HG02981 (cell line): ENCODE results near the gene ACOXL.

ENCODE experiments used
- ATAC-seq: cut with Tn5 transposase; IDR thresholded peaks from one replicate; pipeline ENCODE4 v1.9.1; 2021; ENCODE audit warnings: mild to moderate bottlenecking, moderate library complexity; ENCODE audit not compliant: unreplicated experiment

The ACOXL gene

GRCh38 chr2:110993557-110994231, 261.3 kb downstream of the ACOXL start:
- ATAC-seq: no peak

GRCh38 chr2:110994250-110994961, 262.0 kb downstream of the ACOXL start:
- ATAC-seq: no peak

DNA sequence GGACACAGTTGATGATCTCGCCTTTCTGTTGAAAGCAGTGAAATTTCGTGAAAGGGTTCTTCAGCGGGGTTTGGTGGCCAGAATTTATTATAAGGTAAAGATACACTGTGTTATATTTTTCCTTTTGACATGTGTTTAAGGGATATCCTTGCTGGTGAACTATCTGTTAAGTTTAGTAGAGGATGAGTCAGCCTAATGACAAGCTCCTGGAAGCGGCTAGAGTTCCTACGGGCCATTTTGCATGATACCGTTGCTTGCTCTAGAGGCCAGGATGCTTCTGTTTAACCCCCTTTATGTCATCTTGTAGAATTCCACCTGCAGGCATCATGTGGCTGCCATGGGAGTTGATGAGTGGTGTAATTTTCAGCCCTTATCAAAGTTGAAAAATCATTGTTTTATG, 263.5 kb downstream of the ACOXL start:
- ATAC-seq: no peak

DNA sequence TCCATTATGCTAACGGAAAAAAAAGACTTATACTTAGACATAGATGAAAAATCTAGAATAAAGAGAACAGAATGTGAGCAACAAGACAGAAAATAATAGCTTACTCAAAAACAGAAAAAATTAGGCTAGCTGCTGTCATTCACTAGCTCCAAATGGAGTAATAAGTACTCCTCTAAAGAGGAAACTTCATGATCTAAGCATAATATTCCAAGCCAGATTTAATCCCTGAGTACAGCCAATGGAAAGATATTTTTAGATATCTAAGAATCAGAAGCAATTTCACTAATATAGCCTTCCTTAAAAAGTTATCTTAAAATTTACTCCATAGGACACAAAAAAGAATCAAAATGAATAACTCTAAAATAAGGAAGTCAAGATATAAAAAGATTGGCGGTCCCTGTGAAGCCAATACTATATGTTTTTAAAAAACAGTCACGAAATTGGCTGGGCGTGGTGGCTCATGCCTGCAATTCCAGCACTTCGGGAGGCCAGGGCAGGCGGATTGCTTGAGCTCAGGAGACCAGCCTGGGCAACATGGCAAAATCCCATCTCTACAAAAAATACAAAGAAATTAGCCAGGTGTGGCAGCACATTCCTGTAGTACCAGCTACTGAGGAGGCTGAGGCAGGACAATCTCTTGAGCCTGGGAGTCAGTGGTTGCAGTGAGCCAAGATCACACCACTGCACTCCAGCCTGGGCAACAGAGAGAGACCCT, 265.1 kb downstream of the ACOXL start:
- ATAC-seq: no peak

- no peak for ATAC-seq
These were observed 265.9 kb downstream of the ACOXL start for GRCh38 chr2:110998311-110998710.

DNA sequence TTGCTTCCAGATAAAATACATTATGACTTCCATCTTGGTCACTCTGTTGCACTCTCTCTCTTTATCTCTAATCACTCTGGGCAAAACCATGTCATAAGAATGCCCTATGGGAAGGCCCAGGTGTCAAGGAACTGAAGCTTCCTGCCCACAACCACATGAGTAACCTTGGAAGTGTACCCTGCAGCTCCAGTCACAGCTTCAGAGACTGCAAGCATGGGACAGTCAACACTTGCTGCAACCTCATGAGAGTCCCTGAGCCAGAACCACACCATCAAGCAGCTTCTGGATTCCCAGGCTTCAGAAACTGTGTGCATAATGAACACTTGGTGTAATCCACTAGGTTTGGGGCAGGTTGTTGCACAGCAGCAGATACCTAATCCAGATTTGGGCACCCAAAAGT, 267.3 kb downstream of the ACOXL start:
- ATAC-seq: no peak

- no peak for ATAC-seq
These were observed 272.9 kb downstream of the ACOXL start for GRCh38 chr2:111005307-111005706.

- no peak for ATAC-seq
These were observed 273.4 kb downstream of the ACOXL start for GRCh38 chr2:111005821-111006220.

DNA sequence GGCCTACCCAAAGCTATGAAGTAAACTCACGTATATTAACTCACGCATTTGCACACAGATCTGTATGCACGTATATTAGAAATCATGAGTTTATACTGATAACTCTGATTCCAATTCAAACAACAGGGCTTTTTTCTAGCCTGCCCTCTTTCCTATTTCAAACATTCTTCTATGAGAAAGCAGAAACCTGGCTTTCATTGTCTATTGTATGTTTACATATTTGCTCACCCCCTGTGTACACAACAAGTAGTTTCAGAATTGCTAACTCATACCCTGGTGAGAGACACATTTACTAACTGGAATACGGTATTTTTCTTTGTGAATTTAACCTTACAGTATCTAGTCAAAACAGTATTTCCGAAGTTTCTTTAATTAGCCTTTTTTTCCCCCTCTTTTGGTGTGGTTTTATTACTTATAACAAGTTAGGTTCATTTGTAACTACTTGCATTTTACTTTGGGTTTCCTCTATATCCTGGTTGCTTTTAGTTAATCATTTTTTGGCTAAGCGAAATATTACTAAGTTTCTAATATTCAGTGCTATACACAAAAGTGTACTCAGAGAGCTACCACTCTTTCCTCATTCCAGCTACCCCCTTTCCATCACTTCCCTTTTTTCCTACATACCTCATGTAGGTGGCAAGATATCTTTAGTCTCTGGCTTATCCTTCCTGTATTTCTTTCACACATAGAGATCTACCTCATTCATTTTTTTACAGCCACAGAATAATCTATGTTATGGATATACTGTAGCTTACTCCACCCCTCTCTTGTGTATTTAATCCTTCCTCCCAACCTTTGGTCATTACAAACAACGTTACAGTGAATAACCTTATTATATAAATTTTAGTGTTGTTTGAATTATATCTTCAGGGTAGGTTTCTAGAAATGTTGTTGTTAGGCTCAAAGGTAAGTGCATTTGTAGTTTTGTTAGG, 275.6 kb downstream of the ACOXL start:
- no peak for ATAC-seq

- ATAC-seq: no peak
These were observed 278.8 kb downstream of the ACOXL start for GRCh38 chr2:111011218-111011617.

DNA sequence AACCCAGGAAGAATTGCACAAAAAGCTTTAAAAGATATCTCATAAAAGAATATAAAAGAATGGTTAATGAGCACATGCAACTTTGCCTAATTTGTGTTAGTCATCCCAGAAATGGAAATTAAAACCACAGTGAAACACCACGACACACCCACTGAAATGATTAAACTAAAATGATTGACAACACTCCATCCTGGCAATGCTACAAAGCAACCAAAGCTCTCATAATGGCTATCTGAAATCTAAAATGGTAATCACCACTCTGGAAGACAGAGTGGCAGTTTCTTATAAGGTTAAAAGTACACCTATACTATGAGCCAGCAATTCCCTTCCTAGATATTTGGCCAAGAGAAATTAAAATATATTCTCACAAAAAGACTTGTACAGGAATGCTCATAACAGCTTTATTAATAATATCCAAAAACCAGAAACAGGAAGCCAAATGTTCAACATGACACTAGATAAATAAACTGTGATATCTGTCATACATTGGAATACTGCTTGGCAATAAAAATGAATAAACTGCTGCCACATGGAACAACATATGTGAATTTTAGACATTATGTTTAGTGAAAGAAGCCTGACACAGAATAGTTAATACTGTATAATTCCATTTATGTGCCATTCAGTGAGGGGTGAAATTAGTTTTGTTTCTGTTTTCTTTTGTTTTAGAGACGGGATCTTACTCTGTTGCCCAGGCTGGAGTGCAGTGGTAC, 283.1 kb downstream of the ACOXL start:
- ATAC-seq: no peak

GRCh38 chr2:111017034-111017622, 284.8 kb downstream of the ACOXL start:
- ATAC-seq: no peak

GRCh38 chr2:111017909-111018308, 285.5 kb downstream of the ACOXL start:
- no peak for ATAC-seq

- no peak for ATAC-seq
These were observed 287.0 kb downstream of the ACOXL start for GRCh38 chr2:111019381-111019780.

DNA sequence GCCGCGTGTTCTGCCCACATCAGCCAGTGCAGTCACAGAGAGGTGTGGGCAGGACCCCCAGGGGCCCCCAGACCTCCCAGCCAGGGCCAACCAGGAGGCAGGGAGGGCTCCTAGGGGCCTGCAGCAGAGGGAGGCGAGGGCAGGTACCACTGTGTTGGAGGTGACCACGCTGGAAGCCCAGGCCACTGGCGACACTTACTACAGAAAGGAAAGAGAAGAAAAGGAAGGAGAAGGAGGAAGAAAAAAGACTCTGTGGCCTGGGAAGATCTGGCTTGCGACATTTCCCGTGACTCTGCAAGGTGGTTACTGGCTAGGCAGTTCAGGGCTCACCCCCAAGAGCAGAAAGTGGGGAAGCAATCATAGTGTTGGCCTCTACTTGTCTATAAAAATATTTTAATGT, 290.3 kb downstream of the ACOXL start:
- ATAC-seq: no peak

- no peak for ATAC-seq
These were observed 292.1 kb downstream of the ACOXL start for GRCh38 chr2:111024496-111024895.

GRCh38 chr2:111025288-111025687, 292.9 kb downstream of the ACOXL start:
- ATAC-seq: no peak

DNA sequence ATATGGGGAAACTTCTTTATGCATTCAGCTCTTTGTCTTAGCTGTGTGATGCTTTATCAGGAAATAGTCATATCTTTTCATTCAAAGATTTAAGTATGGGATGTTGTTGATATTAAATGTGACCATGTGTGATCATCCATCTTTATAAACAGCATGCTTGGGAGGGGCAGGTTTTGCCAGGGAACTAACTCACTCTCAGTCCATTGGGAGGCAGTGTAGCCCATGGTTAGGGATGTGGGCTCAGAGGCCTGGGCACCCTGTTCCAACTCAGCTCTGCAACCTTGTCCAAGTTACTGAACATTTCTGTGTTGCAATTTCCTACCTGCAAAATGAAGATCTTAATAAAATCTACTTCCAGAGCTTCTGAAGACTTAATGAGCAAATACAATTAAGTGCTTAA, 296.3 kb downstream of the ACOXL start:
- no peak for ATAC-seq

- ATAC-seq: no peak
These were observed 297.0 kb downstream of the ACOXL start for GRCh38 chr2:111029181-111029927.
